ENCODE measurements around the gene HIGD1B. TPM values are rescaled to one million over a fixed set of nuclear protein-coding genes. Genes with fewer than 3 reads are reported as not detected.
"Not testable (repeated sequence)": the region's sequence is repeated elsewhere in the genome, so short reads cannot be mapped to it uniquely, and the experiment has no call there.

Gene HIGD1B
- total RNA-seq, 4 donors from 2014 or later: 0.96 TPM; not detected in 3

DNA sequence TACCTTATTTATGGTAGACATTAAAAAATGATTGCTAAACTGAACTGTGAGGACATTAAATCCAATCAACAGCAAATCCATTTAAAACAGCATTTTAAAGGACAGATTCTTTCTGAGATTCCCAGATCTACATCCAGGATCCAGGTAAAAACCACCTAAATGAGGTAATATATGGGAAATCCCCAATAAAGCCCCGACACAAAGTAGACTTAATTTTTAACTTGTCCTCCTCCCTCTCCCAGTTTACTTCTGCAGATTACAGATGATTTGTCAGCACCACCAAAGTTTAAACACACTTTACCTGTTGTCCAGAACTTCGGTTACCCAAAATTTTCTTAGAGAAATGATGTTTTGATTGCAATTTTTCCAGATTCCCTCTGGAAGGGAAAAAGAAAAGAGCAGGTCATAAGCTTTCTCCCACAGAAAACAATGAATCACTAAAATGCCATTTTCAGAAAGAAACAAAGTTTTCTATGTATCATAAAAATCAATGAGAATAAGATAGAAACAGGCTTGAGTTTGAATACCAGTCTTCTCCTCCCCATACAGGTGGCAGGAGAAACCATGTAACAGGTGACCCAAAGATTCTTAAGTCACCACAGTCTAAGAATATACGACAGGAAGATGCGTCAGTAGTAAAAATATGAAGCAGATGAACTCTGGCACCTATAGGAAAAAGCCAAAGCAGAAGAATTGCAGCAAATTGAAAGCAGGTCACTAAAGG lies 40.4 kb upstream of the HIGD1B start:
- Histone ChIP-seq H3K4me3 (no peak overlapping the region), H3K27ac (peak overlapping the region; percentile 60 to 85 (median 76)), H3K4me1 (peaks cover 0 to 27% (median 4%) of the 10 kb centered on the region in 4 donors), H3K9me3 (no peaks in the 10 kb centered on the region), H3K36me3 (no peaks in the 10 kb centered on the region), H3K27me3 (peaks cover 6% of the 10 kb centered on the region)
- no peak for DNase-seq
- in situ Hi-C loops (cut with MboI; ENCODE audit: low pct_ligation_motif_present in 1 of 4, low pct_unique_long_range_greater_than_20kb in 1 of 4, low sequenced_read_pairs in 3 of 4): no loop called here
- WGBS, 2 donors (ENCODE audit: low coverage in 1 of 2): 33 to 51% methylated on average over 3 to 4 of the region's 4 CpGs
- intact Hi-C loops (cut with DNase I; ENCODE audit: low total_unique reads): no loop called here
- TF ChIP-seq EP300 (IDR thresholded peaks at IDR 0.05; ENCODE audit: low read depth): no peak
- TF ChIP-seq POLR2AphosphoS5 (IDR thresholded peaks at IDR 0.05): no peak
- TF ChIP-seq, protein P1, sequence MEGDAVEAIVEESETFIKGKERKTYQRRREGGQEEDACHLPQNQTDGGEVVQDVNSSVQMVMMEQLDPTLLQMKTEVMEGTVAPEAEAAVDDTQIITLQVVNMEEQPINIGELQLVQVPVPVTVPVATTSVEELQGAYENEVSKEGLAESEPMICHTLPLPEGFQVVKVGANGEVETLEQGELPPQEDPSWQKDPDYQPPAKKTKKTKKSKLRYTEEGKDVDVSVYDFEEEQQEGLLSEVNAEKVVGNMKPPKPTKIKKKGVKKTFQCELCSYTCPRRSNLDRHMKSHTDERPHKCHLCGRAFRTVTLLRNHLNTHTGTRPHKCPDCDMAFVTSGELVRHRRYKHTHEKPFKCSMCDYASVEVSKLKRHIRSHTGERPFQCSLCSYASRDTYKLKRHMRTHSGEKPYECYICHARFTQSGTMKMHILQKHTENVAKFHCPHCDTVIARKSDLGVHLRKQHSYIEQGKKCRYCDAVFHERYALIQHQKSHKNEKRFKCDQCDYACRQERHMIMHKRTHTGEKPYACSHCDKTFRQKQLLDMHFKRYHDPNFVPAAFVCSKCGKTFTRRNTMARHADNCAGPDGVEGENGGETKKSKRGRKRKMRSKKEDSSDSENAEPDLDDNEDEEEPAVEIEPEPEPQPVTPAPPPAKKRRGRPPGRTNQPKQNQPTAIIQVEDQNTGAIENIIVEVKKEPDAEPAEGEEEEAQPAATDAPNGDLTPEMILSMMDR (IDR thresholded peaks at IDR 0.05): no peak
- no peak for TF ChIP-seq POLR2A (IDR thresholded peaks at IDR 0.05)

DNA sequence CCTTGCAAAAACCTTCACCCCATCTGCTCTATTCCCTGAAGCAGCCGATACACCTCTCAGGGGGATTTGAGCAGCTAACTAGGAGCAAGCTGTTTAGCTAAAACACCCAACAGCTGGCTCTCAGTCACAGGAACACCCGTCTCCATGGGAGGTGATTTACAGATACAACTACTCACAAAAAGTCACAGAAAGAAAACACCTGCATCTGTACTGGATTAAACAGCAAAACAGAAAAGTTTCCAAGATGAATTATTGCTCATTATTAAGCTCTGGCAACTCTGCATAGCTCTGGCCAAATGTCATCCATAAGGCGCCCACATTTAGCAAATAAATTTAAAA lies 39.9 kb upstream of the HIGD1B start:
- Histone ChIP-seq H3K27ac (peak overlapping the region; percentile 60 to 85 (median 76)), H3K4me1 (peaks cover 0 to 26% (median 3%) of the 10 kb centered on the region in 4 donors), H3K27me3 (peaks cover 6% of the 10 kb centered on the region), H3K36me3 (no peaks in the 10 kb centered on the region), H3K4me3 (no peak overlapping the region), H3K9me3 (no peaks in the 10 kb centered on the region)
- TF ChIP-seq POLR2A (IDR thresholded peaks at IDR 0.05) (no peak), POLR2AphosphoS5 (IDR thresholded peaks at IDR 0.05) (no peak), EP300 (IDR thresholded peaks at IDR 0.05; ENCODE audit: low read depth) (no peak)
- TF ChIP-seq, protein P1 (IDR thresholded peaks at IDR 0.05): no peak
- intact Hi-C loops (cut with DNase I; ENCODE audit: low total_unique reads): no loop called here
- 49 to 56% methylated on average over 1 to 3 of the region's 3 CpGs for WGBS, 2 donors (ENCODE audit: low coverage in 1 of 2)
- no peak for DNase-seq
- in situ Hi-C loops (cut with MboI; ENCODE audit: low pct_ligation_motif_present in 1 of 4, low pct_unique_long_range_greater_than_20kb in 1 of 4, low sequenced_read_pairs in 3 of 4): no loop called here

DNA sequence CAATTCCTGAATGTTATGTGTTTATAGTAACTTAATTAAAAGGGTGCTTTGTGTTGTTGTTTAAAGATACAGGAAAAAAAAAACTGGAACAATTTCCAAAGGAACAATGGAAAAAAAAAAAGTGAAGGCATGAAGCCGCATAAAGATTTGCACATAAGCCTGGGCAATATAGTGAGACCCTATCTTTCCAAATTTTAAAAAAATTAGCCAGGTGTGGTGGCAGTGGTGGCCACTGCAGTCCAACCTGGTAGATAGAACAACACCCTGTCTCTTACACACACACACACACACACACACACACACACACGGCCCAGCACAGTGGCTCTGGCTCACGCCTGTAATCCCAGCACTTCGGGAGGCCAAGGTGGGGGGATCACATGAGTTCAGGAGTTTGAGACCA lies 39.5 kb upstream of the HIGD1B start:
- Histone ChIP-seq H3K9me3 (no peaks in the 10 kb centered on the region), H3K27ac (peak overlapping the region; percentile 60 to 85 (median 76)), H3K4me1 (peaks cover 0 to 22% (median 1%) of the 10 kb centered on the region in 4 donors), H3K4me3 (no peak overlapping the region), H3K36me3 (no peaks in the 10 kb centered on the region), H3K27me3 (peaks cover 6% of the 10 kb centered on the region)
- TF ChIP-seq, protein P1 (IDR thresholded peaks at IDR 0.05): no peak
- TF ChIP-seq POLR2AphosphoS5 (IDR thresholded peaks at IDR 0.05) (no peak), EP300 (IDR thresholded peaks at IDR 0.05; ENCODE audit: low read depth) (no peak), POLR2A (IDR thresholded peaks at IDR 0.05) (no peak)
- in situ Hi-C loops (cut with MboI; ENCODE audit: low pct_ligation_motif_present in 1 of 4, low pct_unique_long_range_greater_than_20kb in 1 of 4, low sequenced_read_pairs in 3 of 4): no loop called here
- WGBS, 2 donors (ENCODE audit: low coverage in 1 of 2): 52 to 91% methylated on average over 3 to 4 of the region's 4 CpGs
- intact Hi-C loops (cut with DNase I; ENCODE audit: low total_unique reads): no loop called here
- no peak for DNase-seq

DNA sequence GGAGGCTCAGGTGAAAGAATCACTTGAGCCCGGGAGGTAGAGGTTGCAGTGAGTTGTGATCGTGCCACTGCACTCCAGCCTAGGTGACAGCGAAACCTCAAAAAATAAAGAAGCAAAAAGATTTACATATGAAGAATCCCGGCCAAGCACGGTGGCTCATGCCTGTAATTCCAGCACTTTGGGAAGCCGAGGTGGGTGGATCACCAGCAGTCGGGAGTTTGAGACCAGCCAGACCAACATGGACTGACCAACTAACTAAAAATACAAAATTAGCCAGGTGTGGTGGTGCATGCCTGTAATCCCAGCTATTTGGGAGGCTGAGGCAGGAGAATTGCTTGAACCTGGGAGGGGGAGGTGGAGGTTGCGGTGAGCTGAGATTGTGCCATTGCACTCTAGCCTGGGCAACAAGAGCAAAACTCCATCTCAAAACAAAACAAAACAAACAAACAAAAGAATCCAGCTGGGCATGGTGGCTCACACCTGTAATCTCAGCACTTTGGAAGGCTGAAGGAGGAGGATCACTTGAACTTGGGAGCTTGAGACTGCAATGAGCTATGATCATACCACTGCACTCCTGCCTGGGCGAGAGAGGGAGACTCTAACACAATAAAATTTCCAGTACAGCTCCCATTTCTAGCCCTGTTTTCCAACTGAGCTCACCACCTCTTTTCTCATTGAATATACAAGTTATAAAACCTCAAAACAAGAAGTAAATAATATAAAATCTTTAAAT lies 38.9 kb upstream of the HIGD1B start:
- H3K9me3 ChIP-seq; H3K36me3 ChIP-seq; H3K27me3 ChIP-seq; H3K4me3 ChIP-seq; intact Hi-C loops (cut with DNase I; ENCODE audit: low total_unique reads); DNase-seq; in situ Hi-C loops (cut with MboI; ENCODE audit: low pct_ligation_motif_present in 1 of 4, low pct_unique_long_range_greater_than_20kb in 1 of 4, low sequenced_read_pairs in 3 of 4): not testable (repeated sequence)
- Histone ChIP-seq H3K4me1 (peaks cover 0 to 17% (median 1%) of the 10 kb centered on the region in 4 donors), H3K27ac (peak overlapping the region in 3 of 4 donors; percentile 71 to 85 (median 82))
- WGBS, 2 donors (ENCODE audit: low coverage in 1 of 2): 77 to 79% methylated on average over 3 to 9 of the region's 9 CpGs
